HG03354 (cell line): Measurements from ENCODE around the gene SHH.
A peak's percentile ranks its signal among the peaks of the same experiment; 100 is the strongest.

Experiments
- ATAC-seq: cut with Tn5 transposase; IDR thresholded peaks from one replicate; pipeline ENCODE4 v1.9.1; 2021; ENCODE audit warnings: mild to moderate bottlenecking; ENCODE audit not compliant: unreplicated experiment, poor library complexity, severe bottlenecking

The SHH gene

DNA sequence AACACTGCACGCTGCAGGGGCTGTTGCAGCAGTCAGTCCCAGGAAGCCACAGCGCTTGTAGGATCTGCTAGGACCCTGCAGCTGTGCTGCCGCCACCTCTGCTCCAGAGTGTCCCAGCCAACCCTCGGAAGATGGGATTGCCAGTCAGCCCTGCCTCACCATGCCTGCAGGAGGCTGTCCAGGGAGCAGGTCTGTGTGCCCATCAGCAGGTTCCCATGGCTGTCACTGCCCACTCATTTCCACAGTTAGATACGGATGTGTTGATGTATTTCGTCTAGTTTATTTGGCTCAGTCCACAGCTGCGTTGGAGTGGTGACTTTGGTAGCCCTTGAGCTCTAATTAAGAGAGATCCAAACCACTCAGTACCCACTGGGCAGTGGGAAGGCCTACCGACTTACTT is 35.7 kb downstream of the SHH start:
- no peak for ATAC-seq

- ATAC-seq = no peak
Observed at GRCh38 chr7:155775691-155776090, 36.6 kb downstream of the SHH start.

DNA sequence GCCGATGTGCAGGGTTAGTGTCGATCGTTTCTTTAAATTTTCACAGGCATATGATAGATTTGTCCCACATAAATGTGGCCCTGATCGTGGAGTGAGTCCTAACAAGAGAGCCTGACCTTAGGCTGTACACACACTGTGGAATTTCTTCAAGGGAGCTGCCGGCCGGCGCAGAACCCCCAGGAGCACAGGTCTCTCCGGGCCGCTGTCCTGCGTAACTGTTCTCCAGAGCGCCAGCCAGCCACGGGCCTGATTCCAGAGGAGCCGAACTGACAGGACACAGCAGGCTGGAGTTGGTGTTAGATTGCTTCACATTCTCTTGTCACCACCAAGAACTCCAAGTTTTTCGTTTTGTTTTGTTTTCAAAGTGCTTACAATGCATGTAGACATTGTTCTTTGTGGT is 37.3 kb downstream of the SHH start:
- ATAC-seq = no peak

- no peak for ATAC-seq
Observed at GRCh38 chr7:155773531-155773930, 38.7 kb downstream of the SHH start.

DNA sequence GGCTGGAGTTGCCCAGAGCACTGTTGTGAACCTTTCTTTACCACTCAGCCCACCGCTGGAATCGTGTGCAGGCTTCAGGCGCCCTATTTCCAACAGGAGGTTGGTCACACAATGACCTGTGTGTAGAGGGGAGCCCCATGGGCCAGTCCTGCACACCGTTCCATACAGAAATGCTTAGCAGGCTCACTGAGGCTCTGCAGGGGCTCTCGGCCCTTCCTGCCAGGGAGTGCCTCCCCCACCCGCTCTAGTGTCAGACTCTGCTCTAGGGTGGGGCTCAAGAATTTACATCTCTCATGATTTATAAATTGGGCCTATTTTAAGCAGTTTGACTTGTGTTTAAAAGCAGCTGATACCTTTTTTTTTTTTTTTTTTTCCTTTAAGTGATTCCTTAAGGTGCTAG is 42.0 kb downstream of the SHH start:
- ATAC-seq = no peak

GRCh38 chr7:155769701-155770100 is 42.6 kb downstream of the SHH start:
- no peak for ATAC-seq

GRCh38 chr7:155766966-155767916 is 45.0 kb downstream of the SHH start:
- ATAC-seq = no peak

DNA sequence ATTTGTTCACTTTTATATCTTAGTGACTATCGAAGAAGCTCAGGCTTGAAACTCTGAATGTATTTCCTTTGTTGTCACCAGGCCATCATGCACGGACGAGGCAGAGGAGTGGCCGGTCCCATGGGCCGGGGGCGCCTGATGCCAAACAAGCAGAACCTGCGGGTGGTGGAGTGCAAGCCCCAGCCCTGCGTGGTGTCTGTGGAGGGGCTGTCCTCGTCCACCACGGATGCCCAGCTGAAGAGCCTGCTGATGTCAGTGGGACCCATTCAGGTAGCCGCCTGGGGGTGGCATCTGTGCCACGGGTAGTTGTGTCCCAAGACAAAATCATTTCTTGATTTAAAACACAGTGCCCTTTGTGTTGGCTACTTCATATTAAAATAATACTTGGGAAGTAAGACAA is 45.9 kb downstream of the SHH start:
- ATAC-seq = no peak

- ATAC-seq = no peak
Observed at GRCh38 chr7:155765458-155765857, 46.8 kb downstream of the SHH start.

GRCh38 chr7:155764438-155764793 is 47.8 kb downstream of the SHH start:
- peak; percentile 61 for ATAC-seq

GRCh38 chr7:155763691-155764437 is 48.4 kb downstream of the SHH start:
- ATAC-seq = peak; percentile 76

DNA sequence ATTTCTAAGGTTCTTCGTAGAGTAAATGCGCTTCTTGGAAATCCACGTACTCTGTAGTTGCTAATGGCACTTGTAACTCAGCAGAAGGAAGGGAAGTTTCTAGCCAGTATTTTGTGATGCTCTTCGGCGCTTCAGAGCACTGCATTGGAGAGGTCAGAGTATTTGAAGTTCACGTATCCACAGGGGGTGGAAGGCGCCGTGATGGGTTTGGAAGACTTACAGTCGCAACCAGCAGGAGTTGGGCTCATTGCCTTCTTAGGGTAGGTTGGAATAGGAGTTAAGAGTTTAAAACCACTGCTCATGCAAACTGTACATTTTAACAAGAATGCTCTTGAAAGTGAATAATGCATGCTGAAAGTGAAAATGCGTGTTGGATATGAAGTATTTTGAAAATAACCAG is 49.1 kb downstream of the SHH start:
- ATAC-seq = no peak

DNA sequence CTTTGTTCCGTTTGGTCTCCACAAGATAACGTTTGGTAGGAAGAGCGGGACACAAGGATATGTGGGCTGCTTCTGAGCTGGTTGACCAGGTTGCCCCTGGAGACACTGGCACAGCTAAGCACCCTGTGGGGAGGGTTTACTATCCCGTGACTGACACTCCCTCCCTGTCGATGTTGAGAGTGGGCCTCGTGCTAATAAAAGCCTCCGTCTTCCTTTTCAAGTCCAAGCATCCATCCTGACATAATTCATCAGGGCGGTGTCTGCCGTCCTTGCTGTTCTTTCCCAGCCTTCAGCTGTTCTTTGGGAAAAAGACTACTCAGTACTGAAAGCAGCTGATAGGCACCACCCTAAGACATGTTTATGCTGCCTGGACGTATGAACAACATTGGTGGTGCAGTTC is 49.6 kb downstream of the SHH start:
- no peak for ATAC-seq

- no peak for ATAC-seq
Observed at GRCh38 chr7:155762036-155762435, 50.2 kb downstream of the SHH start.

GRCh38 chr7:155761162-155761561 is 51.1 kb downstream of the SHH start:
- no peak for ATAC-seq

DNA sequence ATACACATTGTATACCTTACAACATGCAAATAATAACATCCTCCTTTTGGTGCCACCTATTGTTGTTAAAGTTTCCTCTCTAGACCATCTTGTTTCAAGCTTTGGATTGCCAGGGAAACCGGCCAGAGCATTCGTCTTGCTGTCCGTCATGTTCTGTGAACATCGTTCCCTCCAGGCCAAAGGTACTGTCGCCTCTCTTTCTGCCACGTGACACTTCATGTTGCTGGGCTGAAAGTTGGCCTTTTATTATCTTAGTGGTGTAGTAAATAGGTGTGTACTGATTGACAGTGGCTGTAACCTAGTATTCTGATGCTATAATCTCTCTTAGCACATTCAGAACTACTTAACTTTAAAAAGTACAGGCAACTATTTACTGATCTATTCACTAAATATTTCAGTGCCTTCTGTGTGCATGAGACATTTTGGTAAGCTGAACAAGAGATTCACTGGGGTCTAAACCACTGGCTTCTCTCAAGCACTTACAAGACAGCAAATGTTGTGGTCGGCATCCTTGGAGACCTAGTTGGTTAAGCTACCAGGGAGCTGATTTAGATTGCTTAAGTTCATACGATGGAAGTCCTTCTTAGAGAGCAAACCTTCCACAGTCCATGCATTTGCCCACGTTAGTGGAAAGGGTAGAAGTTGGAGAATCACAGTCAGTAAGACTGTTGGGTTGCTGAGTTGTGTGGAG is 52.4 kb downstream of the SHH start:
- ATAC-seq = no peak

- ATAC-seq = no peak
Observed at GRCh38 chr7:155758348-155758747, 53.9 kb downstream of the SHH start.

DNA sequence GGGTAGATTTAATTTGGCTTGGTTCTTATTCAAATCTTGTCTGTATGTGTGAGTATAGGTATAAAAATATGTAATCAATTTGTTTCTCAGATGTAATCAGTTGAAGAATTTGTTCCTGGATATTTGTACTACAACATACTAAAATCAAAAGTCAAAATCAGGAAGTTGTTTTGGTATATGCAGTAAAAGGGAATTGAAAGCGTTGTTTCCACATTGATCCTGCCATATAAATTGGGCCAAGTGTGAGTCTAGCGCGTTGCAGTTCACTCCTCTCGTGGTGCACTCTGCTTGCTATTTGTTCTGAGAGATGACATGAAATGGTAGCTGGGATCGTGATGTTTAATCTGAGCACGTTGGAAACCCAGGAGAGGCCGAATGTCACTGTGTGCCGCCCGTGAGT is 55.9 kb downstream of the SHH start:
- ATAC-seq = no peak

DNA sequence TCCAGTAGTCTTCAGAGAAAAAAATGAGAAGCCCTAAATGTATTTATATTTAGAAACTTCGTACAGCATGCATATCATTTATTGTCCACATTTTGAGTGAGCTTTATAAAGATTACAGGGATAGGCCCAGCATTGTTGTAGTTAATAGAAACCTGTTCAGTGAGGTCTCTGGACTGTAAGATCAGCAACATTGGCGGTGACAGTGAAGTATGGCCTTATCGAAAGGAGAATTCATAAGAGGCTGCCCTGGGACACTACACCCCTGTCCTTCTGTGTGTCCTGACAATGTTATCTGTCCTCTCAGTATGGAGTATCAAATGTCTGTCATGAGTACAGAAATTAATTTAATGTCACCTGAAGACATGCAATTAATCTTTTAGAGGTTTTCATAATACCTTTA is 57.2 kb downstream of the SHH start:
- ATAC-seq = no peak

DNA sequence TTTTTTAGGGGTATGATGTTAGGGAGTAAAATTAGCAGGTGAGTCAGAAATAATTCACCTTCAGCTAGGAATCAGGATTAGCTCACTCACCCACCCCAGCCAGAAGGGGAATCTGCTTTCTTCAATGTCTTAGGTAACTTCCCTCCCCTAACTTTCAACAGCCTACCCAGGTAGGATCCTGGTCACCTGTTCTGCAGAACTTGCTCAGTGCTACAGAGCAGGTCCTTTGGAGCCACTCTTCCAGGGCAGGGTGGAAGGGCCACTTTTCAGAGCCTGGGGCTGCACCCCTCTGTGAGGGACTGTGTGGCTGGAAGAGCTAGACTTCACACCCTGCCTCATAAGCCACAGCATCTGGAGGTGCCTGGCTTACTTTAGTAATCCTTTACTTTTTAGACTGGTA is 58.1 kb downstream of the SHH start:
- ATAC-seq = no peak
